ENCODE results near the gene TEX30. TPM values are rescaled to one million over a fixed set of nuclear protein-coding genes. Genes with fewer than 3 reads are reported as not detected.

The TEX30 gene
- total RNA-seq, 1 experiment from 2014 or later, result 13.1 TPM

DNA sequence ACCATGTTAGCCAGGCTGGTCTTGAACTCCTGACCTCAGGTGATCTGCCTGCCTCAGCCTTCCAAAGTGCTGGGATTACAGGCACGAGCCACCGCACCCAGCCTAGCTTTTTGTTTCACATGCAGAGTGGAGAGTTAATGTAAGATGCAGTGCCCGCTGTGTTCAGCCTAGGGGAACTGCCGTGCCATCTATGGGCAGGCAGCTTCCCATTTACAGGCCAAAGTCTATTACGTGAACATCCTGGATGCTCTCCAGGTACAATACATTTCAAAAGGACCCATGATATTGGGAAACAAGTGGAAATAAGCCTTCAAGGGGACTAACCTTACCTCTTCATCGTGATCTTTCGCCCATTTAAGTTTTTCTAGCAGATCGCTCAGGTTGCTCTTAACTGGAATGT, 15.1 kb upstream of the TEX30 start:
- H2BK20ac ChIP-seq (ENCODE audit: low read depth, low read length, poor library complexity, severe bottlenecking), result no peak overlapping the region
- H3T11ph ChIP-seq (ENCODE audit: low read length), result no peak overlapping the region
- H3K36me3 Mint-ChIP-seq (ENCODE audit: insufficient read depth in 1 of 3, low read depth in 3 of 3), result peaks cover 19 to 54% (median 30%) of the 10 kb centered on the region in 3 experiments; a peak in 6 of 7 replicates
- no peak overlapping the region for H2BK12ac ChIP-seq (ENCODE audit: insufficient read length, low read depth, low read length)
- no peak overlapping the region for H3K23ac ChIP-seq (ENCODE audit: insufficient read length, low read depth, low read length)
- no peak overlapping the region for H2BK5ac ChIP-seq (ENCODE audit: insufficient read length, low read length)
- H3K18ac ChIP-seq (ENCODE audit: insufficient read length, low read depth, low read length), result no peak overlapping the region
- no peaks in the 10 kb centered on the region for H3K79me1 ChIP-seq (ENCODE audit: insufficient read depth, low read depth, low read length, poor library complexity, severe bottlenecking)
- H3K4ac ChIP-seq (ENCODE audit: low read depth, low read length), result no peak overlapping the region
- H3K4me1 Mint-ChIP-seq, result peaks cover 16 to 20% of the 10 kb centered on the region in 2 experiments
- no peaks in the 10 kb centered on the region for H3K27me3 ChIP-seq (ENCODE audit: insufficient read depth, low read length)
- no peaks in the 10 kb centered on the region for H3K9me3 ChIP-seq (ENCODE audit: control insufficient read depth, low read depth, low read length)
- H3K4me3 Mint-ChIP-seq, result no peak overlapping the region
- no peak for DNase-seq
- no peak overlapping the region for H3K4me2 ChIP-seq (ENCODE audit: insufficient read depth, insufficient read length, low read length)
- H2AFZ ChIP-seq (ENCODE audit: low read length), result no peak overlapping the region
- no peak overlapping the region for H2AK5ac ChIP-seq (ENCODE audit: insufficient read length, low read length)
- TF ChIP-seq, protein P1, sequence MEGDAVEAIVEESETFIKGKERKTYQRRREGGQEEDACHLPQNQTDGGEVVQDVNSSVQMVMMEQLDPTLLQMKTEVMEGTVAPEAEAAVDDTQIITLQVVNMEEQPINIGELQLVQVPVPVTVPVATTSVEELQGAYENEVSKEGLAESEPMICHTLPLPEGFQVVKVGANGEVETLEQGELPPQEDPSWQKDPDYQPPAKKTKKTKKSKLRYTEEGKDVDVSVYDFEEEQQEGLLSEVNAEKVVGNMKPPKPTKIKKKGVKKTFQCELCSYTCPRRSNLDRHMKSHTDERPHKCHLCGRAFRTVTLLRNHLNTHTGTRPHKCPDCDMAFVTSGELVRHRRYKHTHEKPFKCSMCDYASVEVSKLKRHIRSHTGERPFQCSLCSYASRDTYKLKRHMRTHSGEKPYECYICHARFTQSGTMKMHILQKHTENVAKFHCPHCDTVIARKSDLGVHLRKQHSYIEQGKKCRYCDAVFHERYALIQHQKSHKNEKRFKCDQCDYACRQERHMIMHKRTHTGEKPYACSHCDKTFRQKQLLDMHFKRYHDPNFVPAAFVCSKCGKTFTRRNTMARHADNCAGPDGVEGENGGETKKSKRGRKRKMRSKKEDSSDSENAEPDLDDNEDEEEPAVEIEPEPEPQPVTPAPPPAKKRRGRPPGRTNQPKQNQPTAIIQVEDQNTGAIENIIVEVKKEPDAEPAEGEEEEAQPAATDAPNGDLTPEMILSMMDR (conservative IDR thresholded peaks at IDR 0.05), result no peak
- no peaks in the 10 kb centered on the region for H3K23me2 ChIP-seq (ENCODE audit: insufficient read length, low read depth, low read length, poor library complexity, severe bottlenecking)
- no peak overlapping the region for H3K14ac ChIP-seq (ENCODE audit: insufficient read depth, low read length)
- H3K4me1 ChIP-seq (ENCODE audit: insufficient read depth, low read length), result no peaks in the 10 kb centered on the region; the same call in 1 of the 2 replicates
- H4K91ac ChIP-seq (ENCODE audit: insufficient read length, low read depth, low read length), result no peak overlapping the region
- H4K5ac ChIP-seq (ENCODE audit: insufficient read length, low read depth, low read length), result no peak overlapping the region
- H4K8ac ChIP-seq (replicated peaks; ENCODE audit: insufficient read length, low read depth, low read length), result no peak overlapping the region
- no CpG with 5 or more reads among the region's 8 CpGs for WGBS (ENCODE audit: extremely low coverage, insufficient read length, low lambda C conversion rate)
- H2BK120ac ChIP-seq (ENCODE audit: low read depth, low read length, poor library complexity, severe bottlenecking), result no peak overlapping the region
- H3K9me3 Mint-ChIP-seq, result no peaks in the 10 kb centered on the region
- H3K27me3 Mint-ChIP-seq (ENCODE audit: low read depth), result no peaks in the 10 kb centered on the region
- no peak overlapping the region for H3K27ac ChIP-seq (ENCODE audit: insufficient read length, low read depth, low read length)
- no peaks in the 10 kb centered on the region for H4K20me1 ChIP-seq (ENCODE audit: control insufficient read depth, insufficient read depth, insufficient read length)
- no peak overlapping the region; a peak in 1 of 7 replicates for H3K27ac Mint-ChIP-seq
- no peak overlapping the region for H3K56ac ChIP-seq (ENCODE audit: insufficient read length, low read depth, low read length)
- H3K9ac ChIP-seq (ENCODE audit: extremely low read depth, insufficient read length, low read length), result no peak overlapping the region
- no peak overlapping the region for H2BK15ac ChIP-seq (ENCODE audit: low read depth, low read length)
- H3K79me2 ChIP-seq (ENCODE audit: insufficient read depth, low read length), result no peaks in the 10 kb centered on the region

Measured in H9 (cell line).